GM19351 (cell line): Measurements from ENCODE around the gene NAE1.
"Not testable (repeated sequence)": the region's sequence is repeated elsewhere in the genome, so short reads cannot be mapped to it uniquely, and the experiment has no call there.

Experiments
- ATAC-seq: cut with Tn5 transposase; IDR thresholded peaks from one replicate; pipeline ENCODE4 v1.9.1; 2021; ENCODE audit warnings: mild to moderate bottlenecking, moderate library complexity; ENCODE audit not compliant: unreplicated experiment

The NAE1 gene

GRCh38 chr16:66830422-66831404 lies at the start of gene NAE1:
NAE1 (minus strand) TSS chr16:66830976; CDS start chr16:66830899, 77 bp downstream.
- ATAC-seq = peak; percentile 94

- no peak for ATAC-seq
Observed at GRCh38 chr16:66878067-66878466, 47.3 kb upstream of the NAE1 start.

GRCh38 chr16:66874079-66874775 lies 43.5 kb upstream of the NAE1 start:
- no peak for ATAC-seq

DNA sequence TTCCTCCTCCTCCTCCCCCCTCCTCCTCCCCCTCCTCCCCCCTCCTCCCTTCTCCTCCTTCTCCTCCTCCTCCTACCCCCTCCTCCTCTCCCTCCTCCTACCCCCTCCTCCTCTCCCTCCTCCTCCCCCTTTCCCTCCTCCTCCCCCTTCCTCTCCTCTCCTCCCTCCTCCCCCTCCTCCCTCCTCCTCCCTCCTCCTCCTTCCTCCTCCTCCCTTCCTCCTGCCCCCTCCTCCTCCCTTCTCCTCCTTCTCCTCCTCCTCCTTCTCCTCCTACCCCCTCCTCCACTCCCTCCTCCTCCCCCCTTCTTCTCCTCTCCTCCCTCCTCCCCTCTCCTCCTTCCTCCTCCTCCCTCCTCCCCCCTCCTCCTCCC lies 42.9 kb upstream of the NAE1 start:
- no peak for ATAC-seq

DNA sequence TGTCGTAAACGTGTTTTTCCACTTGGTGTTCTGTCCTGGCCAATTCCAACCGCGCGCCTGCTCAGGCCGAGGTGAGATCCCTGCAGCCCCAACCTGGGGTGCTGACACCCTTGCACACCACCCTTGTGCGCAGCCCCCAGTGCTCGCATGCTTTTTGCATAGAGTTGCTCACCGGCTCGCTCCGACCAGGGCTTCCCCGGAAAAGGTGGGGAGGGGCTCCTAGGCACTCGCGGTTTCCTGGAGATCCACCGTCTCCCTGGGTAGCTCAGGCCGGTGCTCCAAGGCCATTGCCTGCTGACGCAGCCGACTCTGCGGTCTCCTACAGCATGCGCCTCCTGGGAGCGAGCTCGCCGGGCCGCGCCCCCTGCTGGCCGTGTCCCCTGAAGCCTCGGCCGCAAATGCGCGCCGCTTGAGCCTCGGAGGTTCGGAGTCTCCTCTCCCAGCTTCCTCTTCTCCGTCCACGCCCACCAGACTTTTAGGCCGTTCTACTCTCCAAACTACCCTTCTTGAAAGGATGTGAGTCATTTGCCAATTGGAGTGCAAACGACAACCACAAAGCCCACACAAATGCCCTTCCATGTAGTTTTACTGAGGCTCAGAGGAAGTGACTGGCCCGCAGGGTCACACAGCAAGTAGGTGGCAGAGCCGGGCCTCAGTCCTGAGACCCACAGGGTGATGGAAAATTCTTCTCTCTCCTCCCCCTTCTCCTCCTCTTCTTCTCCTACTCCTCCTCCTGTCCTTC lies 42.3 kb upstream of the NAE1 start:
- ATAC-seq = peak; percentile 78

DNA sequence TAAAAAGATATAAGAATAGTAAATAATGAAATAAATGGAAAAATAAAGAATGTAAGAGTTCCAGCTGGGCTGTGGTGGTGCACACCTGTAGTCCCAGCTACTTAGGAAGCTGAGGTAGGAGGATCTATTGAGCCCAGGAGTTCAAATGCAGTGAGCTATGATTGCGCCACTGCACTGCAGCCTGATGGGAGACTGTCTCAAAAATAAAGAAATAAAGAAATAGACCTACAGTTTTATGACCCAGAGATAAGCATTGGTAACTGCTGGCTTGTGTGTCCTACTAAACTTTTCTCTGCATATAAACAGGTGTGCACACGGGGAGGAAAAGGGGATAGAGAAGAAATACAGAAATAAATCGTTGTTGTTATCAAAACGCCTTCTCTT lies 41.8 kb upstream of the NAE1 start:
- no peak for ATAC-seq

- ATAC-seq = no peak
Observed at GRCh38 chr16:66871840-66872239, 41.1 kb upstream of the NAE1 start.

DNA sequence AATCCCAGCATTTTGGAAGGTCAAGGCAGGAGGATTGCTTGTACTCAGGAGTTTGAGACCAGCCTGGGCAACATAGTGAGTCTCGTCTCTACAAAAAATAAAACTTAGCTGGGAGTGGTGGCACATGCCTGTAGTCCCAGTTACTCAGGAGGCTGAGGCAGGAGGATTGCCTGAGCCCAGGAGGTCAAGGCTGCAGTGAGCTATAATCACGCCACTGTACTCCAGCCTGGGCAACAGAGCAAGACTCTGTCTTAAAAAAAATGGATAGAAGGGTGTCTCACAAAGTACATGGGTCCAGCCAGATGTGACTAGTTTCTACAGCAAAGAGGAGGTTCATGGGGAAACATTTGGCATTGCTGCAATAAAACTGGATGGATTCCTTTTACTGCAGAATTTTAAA lies 40.6 kb upstream of the NAE1 start:
- ATAC-seq = not testable (repeated sequence)

- ATAC-seq = no peak
Observed at GRCh38 chr16:66869424-66869823, 38.6 kb upstream of the NAE1 start.

- no peak for ATAC-seq
Observed at GRCh38 chr16:66863707-66864106, 32.9 kb upstream of the NAE1 start.

- ATAC-seq = no peak
Observed at GRCh38 chr16:66862023-66862520, 31.3 kb upstream of the NAE1 start.

GRCh38 chr16:66859397-66860068 lies 28.8 kb upstream of the NAE1 start:
- ATAC-seq = no peak

DNA sequence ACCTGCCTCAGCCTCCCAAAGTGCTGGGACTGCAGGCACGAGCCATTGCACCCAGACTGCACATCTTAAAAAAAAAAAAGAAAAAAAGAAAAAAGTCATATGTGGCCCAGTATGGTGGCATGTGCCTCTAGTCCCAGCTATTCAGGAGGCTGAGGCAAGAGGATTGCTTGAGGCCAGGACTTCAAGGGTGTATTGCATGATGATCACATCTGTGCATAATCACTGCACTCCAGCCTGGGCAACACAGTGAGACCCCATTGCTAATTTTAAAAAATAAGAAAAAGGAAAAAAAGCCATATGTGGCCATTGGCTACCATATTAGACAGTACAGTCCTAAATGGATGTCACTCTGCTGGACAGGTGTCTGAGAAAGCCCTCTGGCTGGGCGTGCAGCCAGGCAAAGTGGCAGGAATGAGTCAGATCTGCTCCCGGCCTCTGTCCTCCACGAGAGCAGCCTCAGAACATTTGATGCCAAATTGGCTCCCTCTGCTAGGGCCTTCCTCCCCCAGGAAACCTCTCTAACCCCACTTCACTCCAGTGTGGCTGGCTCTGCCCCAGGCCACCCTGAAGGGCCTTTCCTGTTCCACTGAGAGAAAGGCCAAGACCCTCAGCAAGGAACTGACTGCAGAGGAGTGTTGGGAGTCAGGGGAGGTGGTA lies 28.1 kb upstream of the NAE1 start:
- no peak for ATAC-seq

DNA sequence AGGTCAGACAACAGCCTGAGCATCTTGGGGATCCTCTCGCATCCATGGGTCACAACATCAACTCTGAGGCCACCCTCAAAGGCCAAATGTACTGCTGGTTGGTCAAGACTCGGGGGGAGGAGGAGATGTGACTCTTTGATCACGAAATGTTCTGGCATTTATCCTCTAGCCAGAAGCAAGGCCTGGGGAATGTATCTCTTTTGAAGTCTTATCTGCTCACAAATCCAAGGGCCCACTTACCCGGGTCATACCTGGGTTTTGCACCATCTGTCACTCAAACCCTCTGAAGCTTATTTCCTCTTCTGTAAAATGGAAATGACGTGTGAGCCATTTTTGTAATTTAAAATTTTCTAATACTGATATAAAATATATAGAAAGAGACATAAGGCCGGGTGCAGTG lies 26.7 kb upstream of the NAE1 start:
- no peak for ATAC-seq

- no peak for ATAC-seq
Observed at GRCh38 chr16:66856801-66857200, 26.0 kb upstream of the NAE1 start.

DNA sequence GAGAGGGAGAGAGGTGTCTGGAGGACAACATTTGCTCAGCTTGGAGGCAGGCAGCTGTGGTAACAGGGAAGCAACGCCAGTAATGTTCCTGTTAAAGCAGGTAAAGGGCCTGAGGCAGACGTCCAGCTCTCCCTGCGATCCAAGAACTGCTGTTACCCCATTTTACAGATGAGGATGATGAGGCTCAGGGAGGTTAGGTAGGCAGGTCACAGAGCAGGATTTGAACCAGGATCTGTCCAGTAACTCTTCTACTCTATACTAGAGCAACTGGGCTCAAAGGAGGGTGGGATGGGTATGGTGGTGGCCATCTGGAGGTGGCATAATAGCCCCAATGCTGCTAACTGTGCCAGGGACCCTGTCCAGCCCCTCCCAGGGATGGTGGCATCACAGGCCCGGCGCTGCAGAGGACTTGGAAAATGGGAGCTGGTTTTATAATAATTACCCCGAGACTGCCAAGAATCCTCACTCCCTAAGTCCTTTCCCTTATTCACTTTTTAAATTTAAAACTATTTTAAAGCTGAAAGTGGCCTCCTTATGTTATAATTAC lies 25.5 kb upstream of the NAE1 start:
- ATAC-seq = no peak

DNA sequence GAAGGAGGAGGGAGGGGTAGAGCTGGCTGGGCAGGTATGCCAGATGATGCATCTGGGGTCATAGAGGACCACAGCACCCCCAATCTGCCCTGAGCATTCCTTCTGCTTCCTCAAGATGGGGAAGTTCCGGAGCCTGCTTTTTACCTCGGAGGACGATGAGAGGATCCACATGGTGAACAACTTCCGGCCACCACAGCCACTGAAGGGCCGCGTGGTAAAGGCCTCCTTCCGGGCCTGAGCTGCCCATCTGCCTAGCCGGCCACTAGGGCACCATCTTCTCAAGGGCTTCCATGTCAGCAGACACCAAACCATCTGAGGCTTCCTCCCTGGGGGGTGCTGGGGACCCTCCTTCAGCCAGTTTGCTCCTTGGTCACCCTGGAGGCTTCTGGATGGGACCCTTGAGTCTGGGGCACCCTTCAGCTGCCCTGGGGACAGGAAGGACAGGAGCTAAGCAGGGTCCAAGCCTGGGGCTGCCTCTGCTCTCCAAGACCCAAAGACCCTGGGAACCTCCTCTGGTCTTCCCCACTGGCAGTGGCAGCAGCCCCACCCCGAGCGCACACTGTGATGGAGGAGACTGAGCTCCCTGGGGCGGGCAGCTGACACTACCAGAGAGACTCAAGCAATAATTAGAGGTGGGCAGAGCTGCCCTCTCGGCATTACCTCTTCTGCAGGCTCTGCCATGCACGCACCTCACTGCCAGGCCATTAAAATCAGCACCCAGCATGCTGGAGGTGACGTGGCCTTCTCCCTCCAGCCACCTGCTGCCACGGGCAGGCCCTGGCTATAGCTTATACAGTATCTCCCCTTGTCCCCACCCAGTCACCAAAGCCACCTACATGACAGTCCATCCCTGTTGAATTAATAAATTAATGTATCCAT lies 22.7 kb upstream of the NAE1 start:
- ATAC-seq = no peak

- ATAC-seq = no peak
Observed at GRCh38 chr16:66851166-66851964, 20.6 kb upstream of the NAE1 start.
